Kidney glomerular epithelial cell (primary cell): ENCODE data around the gene TEX52.
"Not testable (repeated sequence)": the region's sequence is repeated elsewhere in the genome, so short reads cannot be mapped to it uniquely, and the experiment has no call there.

Source experiments
- DNase-seq: peaks from one replicate; lab custom pipeline; 2025; lab: John Stamatoyannopoulos, UW

Gene TEX52

DNA sequence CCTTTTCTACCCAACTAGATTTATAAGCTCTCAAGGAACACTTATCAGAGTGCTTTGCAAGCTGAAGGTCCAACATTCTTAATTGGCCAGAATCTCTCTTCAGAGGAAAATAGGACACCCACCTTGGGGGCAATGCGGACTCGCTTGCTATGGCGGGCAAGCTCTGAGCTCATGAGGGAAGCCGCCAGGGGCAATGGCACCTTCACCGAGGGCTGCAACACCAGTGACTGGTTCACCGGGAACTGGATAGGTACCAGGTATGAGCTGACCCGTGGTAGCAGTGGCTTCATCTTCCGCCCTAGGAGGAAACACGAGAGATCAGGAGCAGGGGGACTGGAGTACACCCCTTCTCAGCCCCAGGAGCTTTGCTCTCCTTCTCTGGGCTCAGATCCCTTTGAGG is 7.4 kb upstream of the TEX52 start:
- no peak for DNase-seq

DNA sequence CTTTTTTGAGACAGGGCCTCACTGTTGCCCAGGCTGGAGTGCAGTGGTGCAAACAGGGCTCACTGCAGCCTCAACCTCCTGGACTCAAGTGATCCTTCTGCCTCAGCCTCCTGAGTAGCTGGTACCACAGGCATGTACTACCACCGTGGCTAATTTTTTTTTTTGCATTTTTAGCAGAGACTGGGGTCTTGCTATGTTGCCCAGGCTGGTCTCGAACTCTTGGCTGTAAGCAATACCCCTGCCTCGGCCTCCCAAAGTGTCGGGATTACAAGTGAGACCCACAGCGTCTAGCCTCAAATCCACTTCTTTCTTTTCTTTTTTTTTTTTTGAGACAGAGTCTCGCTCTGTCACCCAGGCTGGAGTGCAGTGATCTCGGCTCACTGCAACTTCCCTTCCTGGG is 6.6 kb upstream of the TEX52 start:
- DNase-seq: not testable (repeated sequence)

GRCh38 chr12:2862876-2863275 is 6.0 kb upstream of the TEX52 start:
- no peak for DNase-seq

DNA sequence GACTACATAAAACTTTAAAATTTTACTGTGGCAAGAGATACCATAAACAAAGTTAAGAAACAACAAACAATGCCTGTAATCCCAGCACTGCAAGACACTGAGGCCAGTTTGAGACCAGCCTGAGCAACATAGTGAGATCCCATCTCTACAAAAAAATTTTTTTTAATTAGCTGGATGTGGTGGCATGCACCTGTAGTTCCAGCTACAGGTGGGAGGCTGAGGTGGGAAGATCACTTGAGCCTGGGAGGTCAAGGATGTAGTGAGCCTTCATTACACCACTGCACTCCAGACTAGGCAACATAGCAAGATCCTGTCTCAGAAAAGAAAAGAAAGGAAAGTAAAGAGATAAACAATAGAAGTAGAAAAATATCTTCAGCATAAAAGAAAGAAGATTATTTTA is 3.3 kb upstream of the TEX52 start:
- no peak for DNase-seq

- DNase-seq: no peak
Observed at GRCh38 chr12:2858944-2859421, 2.1 kb upstream of the TEX52 start.

- no peak for DNase-seq
Observed at GRCh38 chr12:2858334-2858733, 1.5 kb upstream of the TEX52 start.

- DNase-seq: no peak
Observed at GRCh38 chr12:2857576-2857975, 737 bp upstream of the TEX52 start.

DNA sequence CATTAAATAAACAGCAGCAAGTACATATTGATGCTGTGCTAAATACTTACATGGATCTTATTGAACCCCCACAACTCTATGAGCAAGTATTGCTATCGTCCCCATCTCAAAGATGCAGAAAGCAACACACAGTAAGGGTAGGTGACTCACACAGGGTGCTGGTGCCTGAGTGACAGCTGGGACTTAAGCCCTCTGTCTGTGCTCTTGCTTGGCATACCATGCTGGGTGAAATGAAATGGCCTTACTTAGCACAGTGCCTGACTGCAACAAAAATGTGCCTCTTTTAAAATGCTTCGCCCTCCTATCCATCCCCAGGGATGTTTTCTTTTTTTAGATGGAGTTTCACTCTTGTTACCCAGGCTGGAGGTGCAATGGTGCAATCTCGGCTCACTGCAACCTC is 788 bp downstream of the TEX52 start:
- DNase-seq: no peak

GRCh38 chr12:2855546-2855945 is 1.3 kb downstream of the TEX52 start:
- no peak for DNase-seq

GRCh38 chr12:2854669-2855453 is 2.0 kb downstream of the TEX52 start:
- no peak for DNase-seq

DNA sequence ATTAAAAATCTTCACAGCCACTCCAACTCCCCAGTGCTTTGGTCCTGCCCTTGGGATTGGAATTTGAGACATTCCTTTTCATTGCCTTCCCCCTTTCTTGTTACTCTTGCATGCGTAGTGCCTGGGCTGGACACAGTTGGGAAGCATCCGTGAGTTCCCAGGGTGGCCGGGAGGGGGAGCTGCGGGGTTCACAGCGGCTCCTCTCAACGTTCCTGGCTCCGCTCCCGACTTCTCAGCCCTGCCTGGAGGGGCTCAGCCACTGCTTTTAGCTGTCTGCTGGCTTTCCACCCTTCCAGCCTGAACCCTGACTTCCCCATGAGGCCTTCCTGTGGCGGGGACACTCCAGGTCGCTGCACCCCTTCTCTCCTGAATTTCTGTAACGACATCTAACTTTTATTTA is 3.2 kb downstream of the TEX52 start:
- DNase-seq: peak; percentile 63

GRCh38 chr12:2851931-2852330 is 4.9 kb downstream of the TEX52 start:
- DNase-seq: no peak

GRCh38 chr12:2845280-2845679 is 11.6 kb downstream of the TEX52 start:
- no peak for DNase-seq

GRCh38 chr12:2844786-2845185 is 12.1 kb downstream of the TEX52 start:
- DNase-seq: no peak

GRCh38 chr12:2842948-2843347 is 13.9 kb downstream of the TEX52 start:
- DNase-seq: no peak

DNA sequence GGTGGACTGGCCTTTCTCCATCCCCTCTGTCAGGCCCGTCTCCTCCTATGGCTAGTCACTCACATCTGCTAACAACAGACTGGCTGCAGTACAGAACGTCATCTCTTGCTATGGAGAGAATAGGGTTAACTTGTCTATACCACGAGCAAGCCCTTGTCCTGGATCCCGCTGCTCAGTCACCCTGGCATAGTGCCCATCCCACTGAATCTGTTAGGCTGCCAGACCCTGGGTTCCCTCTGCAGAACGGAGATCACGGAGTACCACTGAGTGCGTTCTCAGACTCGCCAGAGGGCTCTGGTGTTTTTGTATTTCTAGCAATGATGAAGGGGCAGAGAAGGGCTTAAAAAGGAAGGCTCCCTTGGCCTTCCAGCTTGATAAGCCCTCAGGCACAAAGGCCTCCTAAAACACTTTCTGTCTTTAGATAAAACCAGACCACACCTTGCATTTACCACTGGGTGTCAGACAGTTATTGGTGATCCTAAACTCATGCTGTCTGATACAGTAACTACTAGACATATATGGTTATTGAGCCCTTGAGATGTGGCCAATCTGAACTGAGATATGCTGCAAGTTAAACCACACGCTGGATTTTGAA is 15.7 kb downstream of the TEX52 start:
- DNase-seq: no peak

DNA sequence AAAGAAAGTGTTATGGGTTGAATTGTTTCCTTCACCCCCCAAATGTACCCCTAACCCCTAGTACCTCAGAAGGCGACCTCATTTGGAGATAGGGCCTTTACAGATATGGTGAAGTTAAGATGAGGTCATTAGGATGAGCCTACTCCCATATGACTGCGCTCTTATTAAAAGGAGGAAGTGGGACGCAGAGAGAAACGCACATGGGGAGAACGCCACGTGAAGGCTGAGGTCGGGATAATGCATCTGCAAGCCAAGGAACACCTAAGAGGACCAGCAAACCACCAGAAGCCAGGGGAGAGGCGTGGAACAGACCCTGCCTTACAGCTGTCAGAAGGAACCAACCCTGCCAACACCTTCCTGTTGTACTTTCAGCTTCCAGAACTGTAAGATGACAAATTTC is 20.3 kb downstream of the TEX52 start:
- no peak for DNase-seq

GRCh38 chr12:2835691-2836403 is 21.0 kb downstream of the TEX52 start:
- no peak for DNase-seq

DNA sequence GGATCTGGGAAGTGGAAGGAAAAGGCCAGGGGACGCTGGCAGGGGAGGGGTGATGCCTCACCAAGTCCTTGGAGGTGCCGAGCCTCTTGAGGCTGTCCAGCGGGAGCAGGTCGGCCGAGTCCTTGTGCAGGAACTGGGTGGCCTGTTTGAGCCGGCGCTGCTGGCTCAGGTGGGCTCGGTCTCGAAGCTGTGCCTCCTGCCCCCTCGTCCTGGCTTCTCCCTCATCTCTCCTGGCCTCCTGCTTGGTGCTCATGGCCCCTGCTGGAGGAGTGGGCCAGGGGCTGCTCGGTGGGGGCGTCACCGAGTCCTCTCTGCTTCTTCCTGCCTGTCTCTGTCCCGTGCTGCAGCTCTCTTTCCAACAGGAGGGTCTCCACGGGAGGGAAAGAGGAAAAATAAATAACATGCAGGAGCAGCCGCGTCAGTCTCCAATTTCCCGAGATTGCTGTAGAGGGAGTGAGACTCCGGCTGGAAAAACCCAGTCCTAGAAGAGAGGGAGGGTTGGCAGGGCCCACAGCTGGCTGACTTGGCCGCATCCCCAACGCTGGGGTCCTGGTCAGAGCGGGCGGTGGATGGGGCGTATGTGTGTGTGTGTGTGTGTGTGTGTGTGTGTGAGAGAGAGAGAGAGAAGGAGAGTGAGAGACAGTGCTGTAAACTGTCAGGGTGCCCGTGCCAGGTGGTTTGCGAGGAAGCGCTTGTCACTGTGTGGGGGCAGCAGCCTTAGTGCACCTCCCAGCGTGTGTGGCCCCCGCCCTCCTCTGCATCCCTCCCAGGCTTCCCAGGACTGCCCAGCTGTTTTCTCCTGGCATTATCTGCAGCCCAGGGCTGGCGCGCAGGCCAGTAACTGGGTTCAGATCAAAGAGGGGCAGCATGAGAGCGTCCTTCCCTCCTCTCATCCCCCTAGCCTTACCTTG is 22.0 kb downstream of the TEX52 start, which contains the start of gene NRIP2:
Gene NRIP2 (minus strand): TSS at position 455 of the 911 bp plus-strand sequence. CDS start 52 bp downstream, at position 403.
- DNase-seq: no peak

GRCh38 chr12:2833810-2834209 is 23.0 kb downstream of the TEX52 start:
- DNase-seq: no peak

DNA sequence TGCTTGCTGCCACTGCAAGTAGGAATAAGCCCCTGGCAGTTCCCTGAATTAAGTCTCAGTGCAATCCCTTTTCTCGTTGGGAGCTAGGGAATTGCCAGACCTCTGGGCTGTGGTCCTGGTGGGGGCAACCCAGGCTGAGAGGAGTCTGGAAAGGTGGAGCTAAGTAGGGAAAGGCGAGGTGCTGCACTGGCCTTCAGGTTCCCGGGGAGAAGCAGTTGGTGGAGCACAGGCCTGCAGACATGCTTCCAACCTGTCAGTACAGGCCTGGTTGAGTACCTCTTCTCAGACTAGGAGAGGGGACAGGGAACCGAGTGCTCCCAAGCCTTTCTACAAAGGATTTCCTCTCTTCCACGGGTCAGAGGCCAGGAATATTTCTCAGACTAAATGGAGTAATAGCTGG is 23.5 kb downstream of the TEX52 start:
- DNase-seq: no peak
